HG03520 (cell line): ENCODE measurements around the gene GRID2.
"Not testable (repeated sequence)": the region's sequence is repeated elsewhere in the genome, so short reads cannot be mapped to it uniquely, and the experiment has no call there.

Experiments used
- ATAC-seq: cut with Tn5 transposase; IDR thresholded peaks from one replicate; pipeline ENCODE4 v1.9.1; 2021; ENCODE audit warnings: mild to moderate bottlenecking, moderate library complexity; ENCODE audit not compliant: unreplicated experiment

Gene GRID2

DNA sequence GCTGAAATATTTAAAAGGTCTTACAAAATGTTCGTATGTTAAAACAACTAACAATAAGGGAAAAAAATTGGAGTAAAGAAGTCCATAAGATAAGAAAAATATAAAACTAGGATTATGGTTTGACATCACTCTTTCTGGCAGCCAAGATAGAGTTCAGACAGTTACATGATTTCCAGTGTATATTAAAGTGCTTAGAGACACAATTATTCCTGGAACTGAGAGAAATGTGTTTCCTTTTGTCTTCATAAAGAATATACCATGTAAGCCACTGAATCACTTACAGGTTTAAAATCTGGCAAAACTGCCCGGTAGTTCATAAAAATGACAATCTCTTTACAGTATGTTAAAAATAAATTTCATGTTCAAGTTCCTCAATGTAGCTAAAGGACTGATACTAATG lies 986.1 kb downstream of the GRID2 start:
- no peak for ATAC-seq

DNA sequence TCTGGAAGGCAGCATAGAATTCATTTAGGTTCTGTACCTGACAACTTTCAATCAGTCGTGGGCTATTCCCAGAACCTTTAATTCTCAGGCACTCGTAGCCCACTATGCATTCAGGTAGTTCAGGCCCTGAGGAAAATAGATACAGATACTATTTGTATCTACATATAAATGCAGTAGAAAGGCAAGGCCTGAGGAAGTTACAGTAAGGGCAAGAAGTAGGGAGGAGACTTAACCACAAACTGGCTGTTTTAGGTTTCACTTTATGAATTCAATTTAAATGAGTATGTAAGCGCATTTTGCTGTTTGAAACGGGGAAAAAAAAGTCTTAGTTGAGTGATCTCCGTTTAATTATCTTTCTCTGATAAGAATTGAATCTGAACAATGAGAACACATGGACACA lies 995.4 kb downstream of the GRID2 start:
- no peak for ATAC-seq

DNA sequence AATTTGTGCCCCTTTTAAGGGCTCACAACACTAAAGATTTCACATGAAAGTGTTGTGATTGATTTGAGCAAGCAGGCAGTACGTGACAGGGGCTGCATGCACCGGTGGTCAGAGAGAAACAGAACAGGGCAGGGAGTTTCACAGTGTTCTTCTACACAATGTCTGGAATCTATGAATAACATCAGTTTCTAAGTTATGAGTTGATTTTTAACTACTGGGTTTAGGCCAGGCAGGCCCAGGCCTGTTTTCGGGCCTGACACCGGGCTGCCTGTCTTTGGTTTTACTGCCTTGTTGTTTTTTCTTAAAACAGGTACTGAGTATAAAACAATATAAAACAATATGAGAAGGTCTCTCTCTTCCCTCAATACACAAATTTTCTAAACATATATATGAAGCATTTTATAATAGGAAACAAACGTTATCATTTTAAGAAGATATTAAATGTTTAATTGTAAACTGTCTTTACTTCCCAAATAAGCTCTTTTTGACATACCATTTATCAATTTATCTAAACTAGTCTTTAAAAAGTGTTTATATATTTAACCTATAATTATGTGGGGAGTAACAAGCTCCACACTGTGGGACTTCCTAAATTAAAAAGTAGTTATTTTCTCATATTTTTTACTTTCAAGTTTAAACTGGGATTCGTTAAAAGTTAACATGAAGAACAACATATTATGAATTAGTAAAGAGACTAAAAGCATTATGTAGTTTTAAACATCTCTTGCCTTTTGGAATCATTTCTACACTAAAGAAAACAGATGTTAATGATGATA lies 997.2 kb downstream of the GRID2 start:
- not testable (repeated sequence) for ATAC-seq

DNA sequence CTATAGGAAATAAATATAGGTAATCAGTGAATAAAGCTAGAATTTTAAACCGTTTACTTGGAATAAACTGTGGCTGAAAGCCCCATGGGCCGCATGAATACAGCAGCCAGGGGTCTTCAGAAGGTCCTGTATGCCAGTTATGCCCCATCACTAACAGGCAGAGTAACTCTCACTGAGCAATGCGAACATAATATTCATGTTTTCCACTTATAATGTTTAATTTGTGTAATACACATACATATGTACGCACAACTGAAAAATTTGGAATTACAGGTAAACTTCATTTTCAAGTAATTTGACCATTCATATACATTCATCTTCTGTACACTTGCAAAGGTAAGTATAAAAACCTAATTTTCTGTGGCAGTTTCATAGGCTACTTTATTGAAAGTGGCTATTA lies 998.5 kb downstream of the GRID2 start:
- ATAC-seq: no peak

DNA sequence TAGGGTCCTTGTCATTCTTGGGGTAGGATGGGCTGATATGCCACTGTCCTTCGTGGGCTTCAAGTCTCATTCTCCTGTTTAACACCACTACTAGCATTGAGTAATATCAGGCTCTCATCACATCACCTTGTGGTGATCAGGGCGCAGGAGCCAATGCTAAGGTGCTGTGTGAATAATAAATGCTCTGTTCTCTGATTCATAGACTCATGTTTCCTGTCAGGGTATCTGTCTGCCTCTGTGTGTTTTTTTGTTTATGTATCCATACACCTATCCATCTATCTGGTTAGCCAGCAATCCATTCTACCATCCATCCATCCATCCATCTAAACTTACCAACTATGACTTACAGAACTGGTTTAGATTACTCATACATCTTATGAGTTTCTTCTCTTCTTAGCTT lies 999.7 kb downstream of the GRID2 start:
- no peak for ATAC-seq

DNA sequence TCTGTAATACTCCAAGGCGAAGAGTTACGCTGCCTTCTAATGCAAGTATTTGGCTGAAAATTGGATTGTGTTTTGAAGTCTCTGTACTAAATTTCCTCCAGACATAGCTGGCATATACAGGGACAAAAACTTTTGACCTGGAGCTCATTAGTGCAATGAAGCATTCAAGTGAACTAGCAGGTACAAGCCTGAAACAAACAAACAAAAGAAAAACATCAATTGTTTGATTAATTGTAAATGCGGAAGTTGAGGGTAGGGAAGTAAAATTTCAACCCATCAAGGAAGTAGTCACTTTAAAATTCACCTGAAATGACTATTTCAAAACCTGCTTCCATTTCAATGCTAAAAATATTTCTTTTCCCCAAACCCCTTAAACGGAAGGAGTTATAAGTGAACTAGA lies 1008.5 kb downstream of the GRID2 start:
- ATAC-seq: no peak

DNA sequence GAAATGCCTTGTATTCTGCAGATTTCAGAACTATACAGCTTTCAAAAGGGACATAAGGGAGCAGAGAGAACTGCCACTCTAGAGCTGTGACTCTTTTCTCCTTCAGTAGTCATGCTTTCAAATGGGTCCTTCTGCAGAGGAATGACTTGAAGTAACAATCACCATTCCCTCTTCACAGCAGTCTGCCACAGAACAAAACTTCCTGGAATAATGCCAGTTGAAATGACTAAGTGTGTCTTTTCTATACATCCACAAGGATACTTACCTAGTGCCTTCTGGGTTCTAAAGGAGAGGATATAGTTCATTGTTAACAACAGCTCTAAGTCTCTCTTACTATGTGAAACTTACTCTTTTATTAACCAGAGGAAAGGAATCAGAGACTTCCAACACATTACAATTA lies 1009.4 kb downstream of the GRID2 start:
- no peak for ATAC-seq

DNA sequence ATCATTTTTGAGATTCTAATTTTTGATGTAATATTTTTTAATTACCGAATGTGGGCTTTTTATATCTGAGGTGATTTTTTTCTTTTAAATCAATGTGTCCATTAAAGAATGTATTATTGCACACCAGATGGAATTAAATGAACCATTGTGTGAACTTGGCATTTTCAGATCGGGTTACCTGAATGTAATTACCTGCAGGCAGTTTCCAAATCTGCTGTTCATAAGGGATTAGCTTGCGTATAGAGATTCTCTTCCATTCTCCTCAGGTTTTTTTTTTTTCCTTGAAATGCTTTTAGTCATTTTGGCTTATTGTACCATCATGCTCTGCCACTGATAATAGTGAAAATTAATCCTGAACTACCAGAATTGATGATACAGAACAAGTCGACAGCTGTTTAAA lies 1013.3 kb downstream of the GRID2 start:
- ATAC-seq: no peak

- ATAC-seq: no peak
These were observed 1013.8 kb downstream of the GRID2 start for GRCh38 chr4:93317561-93317960.

GRCh38 chr4:93319041-93319440 lies 1015.3 kb downstream of the GRID2 start:
- no peak for ATAC-seq

- no peak for ATAC-seq
These were observed 1016.6 kb downstream of the GRID2 start for GRCh38 chr4:93320356-93320755.

GRCh38 chr4:93327346-93327745 lies 1023.6 kb downstream of the GRID2 start:
- no peak for ATAC-seq

GRCh38 chr4:93334003-93334402 lies 1030.2 kb downstream of the GRID2 start:
- peak; percentile 81 for ATAC-seq

DNA sequence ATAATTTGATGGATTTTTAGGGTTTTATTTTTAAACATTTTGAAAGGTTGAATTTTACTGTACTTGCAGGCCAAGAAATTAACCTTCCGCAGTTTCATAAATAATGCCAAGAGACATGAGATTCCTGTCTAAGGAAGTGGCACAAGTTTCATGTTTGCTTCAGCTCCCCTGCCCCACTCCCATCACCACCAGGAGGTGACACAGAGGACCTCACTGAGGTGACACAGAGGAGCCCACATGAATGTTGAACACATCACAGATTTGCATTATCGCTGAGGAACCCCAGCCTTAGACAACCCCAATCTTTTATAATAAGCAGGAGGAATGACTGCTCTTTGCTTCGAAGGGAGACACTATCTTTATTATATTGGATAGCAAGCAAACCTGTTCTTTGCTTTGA lies 1033.4 kb downstream of the GRID2 start:
- no peak for ATAC-seq

DNA sequence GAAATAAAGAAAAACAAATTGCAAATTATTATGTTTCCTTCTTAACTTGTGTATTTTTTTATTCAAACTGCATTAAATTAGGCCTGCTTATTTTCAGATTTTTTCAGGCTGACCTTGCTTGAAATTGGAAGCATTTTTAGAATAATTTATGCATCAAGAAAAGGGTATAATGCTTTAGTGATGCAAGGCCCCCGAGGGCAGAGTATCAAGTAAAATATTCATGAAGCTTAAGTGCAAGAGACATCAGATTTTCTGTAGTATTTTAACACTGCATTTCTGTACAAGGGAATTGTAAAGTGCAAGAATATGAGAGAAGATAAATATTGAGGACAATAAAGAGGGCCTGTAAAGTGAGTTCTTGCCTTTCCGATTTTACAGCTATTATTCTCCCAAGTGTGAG lies 1039.0 kb downstream of the GRID2 start:
- ATAC-seq: no peak

GRCh38 chr4:93346840-93347239 lies 1043.1 kb downstream of the GRID2 start:
- no peak for ATAC-seq

- ATAC-seq: no peak
These were observed 1045.1 kb downstream of the GRID2 start for GRCh38 chr4:93348896-93349295.

DNA sequence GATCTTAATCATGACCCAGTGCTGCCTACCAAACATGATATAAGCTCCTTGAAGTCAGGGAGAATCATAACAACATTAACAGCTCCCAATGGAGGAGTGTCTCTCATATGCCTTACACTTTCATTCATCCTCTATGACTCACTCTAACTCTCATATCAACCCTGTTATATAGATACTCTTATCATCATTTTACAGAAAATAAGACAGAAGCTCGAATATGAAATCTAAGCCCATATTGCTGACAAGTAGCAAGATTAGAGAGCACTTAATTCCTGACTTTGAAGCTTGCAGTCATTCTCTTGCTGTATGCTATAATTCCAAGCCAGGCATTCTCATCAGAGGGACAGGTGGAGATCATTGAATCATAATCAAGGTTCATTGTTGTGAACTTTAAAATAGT lies 1048.1 kb downstream of the GRID2 start:
- ATAC-seq: no peak

DNA sequence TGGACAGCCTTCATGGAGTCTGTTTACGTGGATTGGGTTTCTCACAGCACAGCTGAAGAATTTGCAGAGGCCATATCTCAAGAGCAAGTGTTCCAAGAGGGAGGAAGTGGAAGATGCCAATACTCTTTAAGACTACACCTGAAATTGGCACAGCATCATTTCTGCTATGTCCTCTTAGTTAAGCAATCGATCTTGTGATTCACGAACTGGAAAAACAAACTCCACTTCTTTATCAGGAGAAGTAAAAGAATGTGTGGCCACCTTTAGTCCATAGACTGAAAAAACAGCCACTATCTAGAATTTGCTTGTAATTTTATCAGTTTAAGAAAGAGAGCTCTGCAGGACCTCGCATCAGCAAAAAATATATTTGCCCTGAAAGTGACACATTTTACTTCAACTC lies 1051.6 kb downstream of the GRID2 start:
- ATAC-seq: no peak

GRCh38 chr4:93359586-93359985 lies 1055.8 kb downstream of the GRID2 start:
- no peak for ATAC-seq

GRCh38 chr4:93366169-93366755 lies 1062.5 kb downstream of the GRID2 start:
- ATAC-seq: not testable (repeated sequence)

DNA sequence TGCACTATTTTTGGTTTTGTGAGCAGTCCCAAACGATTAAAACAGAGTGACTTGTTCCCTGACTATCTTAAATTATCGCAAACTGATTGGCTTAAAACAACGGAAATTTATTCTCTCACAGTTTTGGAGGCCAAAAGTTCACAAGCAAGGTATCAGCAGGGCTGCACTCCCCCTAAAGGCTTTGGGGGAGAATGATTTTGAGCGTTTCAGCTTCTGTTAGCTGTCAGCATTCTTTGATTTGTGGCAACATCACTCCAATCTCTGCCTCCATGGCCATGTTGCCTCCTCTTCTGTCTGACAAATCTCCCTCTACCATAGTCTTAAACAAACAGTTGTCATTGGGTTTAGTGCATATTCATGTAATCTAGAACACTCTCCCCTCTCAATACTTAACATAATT lies 1065.2 kb downstream of the GRID2 start:
- ATAC-seq: no peak

- ATAC-seq: no peak
These were observed 1066.5 kb downstream of the GRID2 start for GRCh38 chr4:93370256-93370655.
